Glomerular endothelial cell (primary cell): ENCODE measurements around the gene PPP1R26. TPM values are rescaled to one million over a fixed set of nuclear protein-coding genes. Genes with fewer than 3 reads are reported as not detected.
"Not testable (repeated sequence)": the region's sequence is repeated elsewhere in the genome, so short reads cannot be mapped to it uniquely, and the experiment has no call there.

Experiments used
- DNase-seq: peaks from one replicate; pipeline ENCODE4 v3.0.0-alpha.2; 2011; ENCODE audit warnings: low read depth, low spot score; ENCODE audit errors: extremely low read depth
- total RNA-seq: library from RNA; depleted of rRNA; stranded (reverse); fragments of >200 nt; gene quantifications from 2 replicates; pipeline ENCODE4 v1.2.3, GENCODE V29; 2015

Gene PPP1R26
- total RNA-seq, 1 donor from 2014 or later: 19.8 TPM

- no peak for DNase-seq
Measured at GRCh38 chr9:135502168-135502872, 22.7 kb downstream of the PPP1R26 start.

- no peak for DNase-seq
Measured at GRCh38 chr9:135502873-135503321, 23.3 kb downstream of the PPP1R26 start.

GRCh38 chr9:135503371-135504261 lies 24.0 kb downstream of the PPP1R26 start:
- DNase-seq: no peak

- no peak for DNase-seq
Measured at GRCh38 chr9:135504262-135505243, 25.0 kb downstream of the PPP1R26 start.

GRCh38 chr9:135505406-135506187 lies 26.0 kb downstream of the PPP1R26 start:
- DNase-seq: no peak

DNA sequence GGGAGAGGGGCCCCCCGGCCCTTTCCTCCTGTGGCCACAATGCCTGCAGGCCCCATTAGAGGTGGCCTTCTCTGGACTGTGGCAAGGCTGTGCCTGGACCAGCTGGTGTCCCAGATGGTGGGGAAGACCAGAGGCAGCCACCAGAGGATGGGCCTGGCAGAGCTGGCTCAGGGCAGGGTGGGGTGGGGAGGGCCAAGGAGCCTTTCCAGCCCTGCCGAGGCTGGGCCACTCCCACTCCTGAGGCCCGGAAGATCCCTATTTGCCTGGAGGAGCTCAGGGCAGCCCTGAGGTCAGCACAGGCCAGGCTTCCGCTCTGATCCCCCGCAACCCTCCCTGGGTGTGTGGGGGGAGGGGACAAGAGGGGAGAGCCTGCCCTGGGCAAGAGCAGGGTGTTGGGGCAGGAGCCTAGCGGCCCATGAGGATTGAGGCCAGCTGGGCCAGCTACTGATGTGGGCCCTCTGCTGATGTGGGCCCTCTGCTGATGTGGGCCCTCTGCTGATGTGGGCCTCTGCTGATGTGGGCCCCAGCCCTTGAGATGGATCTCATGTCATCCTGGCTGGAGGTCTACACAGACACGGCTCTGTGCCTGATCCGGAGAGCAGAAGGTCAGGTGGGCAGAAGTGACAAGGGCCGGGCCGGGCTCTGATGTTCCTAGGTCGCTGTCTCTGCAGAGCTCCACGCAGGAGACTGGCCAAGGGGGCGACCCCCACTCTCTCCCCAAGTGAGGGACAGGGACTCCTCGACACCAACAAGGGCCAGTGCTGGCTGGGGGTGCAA lies 26.9 kb downstream of the PPP1R26 start:
- no peak for DNase-seq

GRCh38 chr9:135507104-135508035 lies 27.8 kb downstream of the PPP1R26 start:
- DNase-seq: no peak

DNA sequence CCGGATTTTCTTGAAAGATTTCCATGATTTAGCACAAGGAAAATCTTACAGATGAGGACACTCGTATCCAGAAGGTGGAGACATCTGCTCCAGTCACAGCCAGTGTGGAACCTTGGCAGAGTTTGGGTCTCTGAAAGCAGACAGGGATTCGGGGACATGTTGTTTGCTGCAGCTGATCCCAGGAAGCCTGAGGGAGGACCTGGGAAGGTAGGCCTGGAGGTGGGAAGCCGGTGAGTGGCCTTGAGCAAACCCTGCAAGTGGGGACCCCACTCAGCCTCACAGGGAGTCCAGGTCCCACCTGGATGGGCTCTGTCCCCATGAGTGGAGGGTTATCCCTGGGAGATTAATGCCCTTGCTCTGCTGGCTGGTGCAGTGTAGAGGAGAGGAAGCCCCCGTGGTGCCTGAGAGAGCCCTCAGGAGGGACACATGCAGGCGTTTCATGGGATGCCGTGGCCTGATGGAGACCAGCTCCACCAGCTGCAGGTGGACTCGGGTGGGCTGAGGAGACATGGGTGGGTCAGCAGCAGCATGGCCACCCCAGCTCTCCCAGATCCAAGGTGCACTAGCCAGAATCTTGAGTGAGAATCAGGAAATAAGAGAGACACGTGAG lies 28.7 kb downstream of the PPP1R26 start:
- no peak for DNase-seq

DNA sequence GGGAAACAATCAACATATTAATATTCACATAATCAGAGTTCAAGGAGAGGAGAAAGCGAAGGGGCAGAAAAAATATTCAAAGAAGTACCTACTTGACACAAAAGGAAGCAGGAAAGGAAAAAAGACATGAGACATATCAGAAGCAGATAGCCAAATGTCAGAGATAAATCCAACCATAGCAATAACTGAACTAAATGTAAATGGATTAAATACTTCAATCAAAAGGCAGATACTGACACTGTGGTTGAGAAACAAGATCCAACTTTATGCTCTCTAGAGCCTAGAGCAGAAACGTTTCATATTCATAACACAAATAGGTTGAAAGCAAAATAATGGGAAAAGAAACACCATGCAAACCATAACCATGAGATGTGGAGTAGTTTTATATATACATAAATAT lies 29.9 kb downstream of the PPP1R26 start:
- DNase-seq: no peak

DNA sequence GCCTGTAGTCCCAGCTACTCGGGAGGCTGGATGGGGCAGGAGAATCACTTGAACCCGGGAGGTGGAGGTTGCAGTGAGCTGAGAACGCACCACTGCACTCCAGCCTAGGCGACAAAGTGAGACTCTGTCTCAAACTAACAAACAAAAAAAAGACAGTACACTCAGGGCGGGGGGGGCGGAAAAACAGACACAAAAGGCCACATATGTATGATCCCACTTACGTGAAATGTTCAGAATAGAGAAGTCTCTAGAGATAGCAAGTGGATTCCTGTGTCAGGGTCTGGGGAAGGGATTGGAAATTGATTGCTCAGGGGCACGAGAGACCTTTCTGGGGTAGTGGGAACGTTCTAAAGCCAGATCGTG lies 32.6 kb downstream of the PPP1R26 start:
- no peak for DNase-seq

- no peak for DNase-seq
Measured at GRCh38 chr9:135512904-135513303, 33.3 kb downstream of the PPP1R26 start.

DNA sequence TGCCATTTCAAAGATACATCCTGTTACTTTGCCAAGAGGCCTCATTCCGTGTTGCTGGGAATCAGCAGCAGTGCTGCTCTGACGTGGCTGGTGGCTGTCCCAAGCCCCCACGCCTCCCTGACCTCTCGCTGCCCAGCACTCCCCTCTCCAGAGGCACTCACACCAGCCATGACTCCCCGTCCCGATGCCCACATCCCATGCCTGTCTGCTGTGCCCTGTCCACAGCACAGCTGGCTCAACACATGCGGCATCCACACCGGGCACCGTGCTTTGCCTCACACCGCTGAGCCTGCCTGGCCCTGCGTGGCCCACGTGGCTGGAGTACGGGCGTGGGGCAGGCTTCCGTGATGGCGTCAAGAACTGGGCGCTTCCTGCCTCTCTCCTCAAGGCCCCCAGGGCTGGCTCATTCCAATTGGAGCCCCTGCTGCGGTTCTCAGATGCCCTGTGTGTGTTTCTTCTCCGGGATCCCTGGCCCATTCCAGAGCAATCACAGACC lies 33.8 kb downstream of the PPP1R26 start:
- DNase-seq: no peak

DNA sequence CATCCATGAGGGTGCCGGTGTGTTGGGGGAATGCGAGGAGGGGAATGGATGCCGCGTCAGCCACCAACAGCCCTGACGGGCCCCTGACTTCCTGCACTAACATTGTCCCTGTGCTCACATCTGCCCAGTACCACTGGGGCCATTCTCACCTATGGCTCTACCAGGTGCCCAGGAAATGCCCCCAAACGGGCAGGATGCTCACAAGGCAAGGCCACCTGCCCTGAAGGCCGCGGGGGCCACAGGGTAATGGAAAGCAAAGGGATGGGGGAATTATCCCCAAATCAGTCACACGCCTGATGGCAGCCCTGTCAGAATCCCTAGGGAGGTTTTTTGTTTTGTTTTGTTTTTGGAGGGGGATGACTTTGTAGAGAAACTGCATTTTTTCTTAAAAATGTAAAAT lies 34.3 kb downstream of the PPP1R26 start:
- DNase-seq: not testable (repeated sequence)

- no peak for DNase-seq
Measured at GRCh38 chr9:135514342-135515082, 34.9 kb downstream of the PPP1R26 start.

GRCh38 chr9:135515083-135515951 lies 35.7 kb downstream of the PPP1R26 start:
- DNase-seq: no peak
